HCT116 (cell line): ENCODE results near the gene AOAH. TPM values are rescaled to one million over a fixed set of nuclear protein-coding genes. Genes with fewer than 3 reads are reported as not detected.
A peak's percentile ranks its signal among the peaks of the same experiment; 100 is the strongest.

Source experiments
- ATAC-seq: fragments of 200-7000 bp; cut with Tn5 transposase; 2 replicates; pipeline ENCODE4 v1.9.1; 2020; ENCODE audit warnings: mild to moderate bottlenecking, moderate library complexity
- BruUV-seq: library from RNA; stranded (reverse); fragments of 400-500 nt; replicated peaks from 2 replicates; lab custom pipeline; 2021; lab: Mats Ljungman, UMichigan
- CTCF ChIA-PET: fragments of 300-600 bp; sonication (Branson Sonifier 250); formaldehyde crosslinking; loops from one replicate; lab custom pipeline; 2021; ENCODE audit warnings: antibody characterized with exemption; lab: Charles Lee
- POLR2A ChIA-PET: fragments of 300-600, 350-600 bp; sonication (Branson Sonifier 250); formaldehyde crosslinking; loops from one replicate; lab custom pipeline; 2021; ENCODE audit warnings: antibody characterized with exemption; lab: Charles Lee
- RAD21 ChIA-PET, 2 experiments: fragments of 300-600 bp; sonication (Branson Sonifier 250); formaldehyde crosslinking; loops; one replicate each; lab custom pipeline; 2023; ENCODE audit warnings: low total read pairs in 2 of 2; ENCODE audit not compliant: uncharacterized antibody in 2 of 2, unreplicated experiment in 2 of 2, low non-redundant PET in 1 of 2; lab: Charles Lee
- DNase-seq: peaks from one replicate; pipeline ENCODE4 v3.0.0-alpha.2; 2010; ENCODE audit warnings: low read depth, low spot score
- H2AFZ ChIP-seq: fragments of 200-600 bp; shearing (Covaris generic), sonication (generic); 2 replicates; pipeline ENCODE4 v1.6.1; 2017; ENCODE audit warnings: low read depth, mixed run types, mixed read lengths, antibody characterized with exemption, low read length; ENCODE audit not compliant: poor library complexity, severe bottlenecking
- H3K27ac ChIP-seq: 2 replicates; pipeline ENCODE4 v1.5.1; 2012; ENCODE audit warnings: low read depth, low read length
- H3K27me3 ChIP-seq: fragments of 200-600 bp; sonication (generic); 2 replicates; pipeline ENCODE4 v1.6.1; 2016; ENCODE audit warnings: mixed run types, low read length, mixed read lengths; ENCODE audit not compliant: insufficient read depth
- H3K36me3 ChIP-seq, 2 experiments: fragments of 200-500 bp in 1 of 2; fragments of 200-600 bp in 1 of 2; sonication (Bioruptor generic) in 1 of 2; sonication (generic) in 1 of 2; 2 replicates each; pipeline versions ENCODE4 v1.5.1 to v1.6.1; 2014 to 2016; ENCODE audit warnings: low read length in 2 of 2, inconsistent platforms in 1 of 2, mixed read lengths in 1 of 2, mixed run types in 1 of 2; ENCODE audit not compliant: insufficient read depth in 2 of 2, control insufficient read depth in 1 of 2
- H3K4me1 ChIP-seq, 2 experiments: fragments of 200-600 bp in 1 of 2; sonication (generic) in 1 of 2; 2 replicates each; pipeline versions ENCODE4 v1.5.1 to v1.6.1; 2012 to 2017; ENCODE audit warnings: low read length in 2 of 2, inconsistent platforms in 1 of 2, mild to moderate bottlenecking in 1 of 2, mixed read lengths in 1 of 2, mixed run types in 1 of 2, moderate library complexity in 1 of 2; ENCODE audit not compliant: insufficient read depth in 2 of 2, control insufficient read depth in 1 of 2
- H3K4me2 ChIP-seq: fragments of 200-600 bp; sonication (generic); 2 replicates; pipeline ENCODE4 v1.6.1; 2017; ENCODE audit warnings: mixed run types, low read length, mixed read lengths
- H3K4me3 ChIP-seq, 2 experiments: fragments of 200-600 bp in 1 of 2; sonication (generic) in 1 of 2; replicated peaks in 1 of 2; 2 replicates each; pipeline ENCODE4 v1.5.1; 2011 to 2016; ENCODE audit warnings: low read length in 2 of 2, control low read depth in 1 of 2, low read depth in 1 of 2, mild to moderate bottlenecking in 1 of 2, mixed read lengths in 1 of 2, mixed run types in 1 of 2
- H3K79me2 ChIP-seq: fragments of 200-600 bp; sonication (generic); 2 replicates; pipeline ENCODE4 v1.6.1; 2017; ENCODE audit warnings: mild to moderate bottlenecking, mixed run types, low read length, moderate library complexity, mixed read lengths; ENCODE audit not compliant: insufficient read depth
- H3K9ac ChIP-seq: fragments of 200-600 bp; sonication (generic); 2 replicates; pipeline ENCODE4 v1.6.1; 2016; ENCODE audit warnings: low read length, mixed read lengths
- H3K9me2 ChIP-seq: fragments of 200-600 bp; sonication (generic), shearing (Covaris generic); 2 replicates; pipeline ENCODE4 v1.6.1; 2017; ENCODE audit warnings: mixed run types, mild to moderate bottlenecking, moderate library complexity; ENCODE audit not compliant: insufficient read depth
- H3K9me3 ChIP-seq, 2 experiments: fragments of 200-500 bp in 1 of 2; fragments of 200-600 bp in 1 of 2; sonication (Bioruptor generic) in 1 of 2; sonication (generic) in 1 of 2; 2 replicates each; pipeline ENCODE4 v1.6.1; 2014 to 2017; ENCODE audit warnings: low read length in 2 of 2, mixed read lengths in 2 of 2, inconsistent platforms in 1 of 2, low read depth in 1 of 2, mild to moderate bottlenecking in 1 of 2, mixed run types in 1 of 2, moderate library complexity in 1 of 2; ENCODE audit not compliant: control insufficient read depth in 1 of 2, insufficient read depth in 1 of 2
- H4K20me1 ChIP-seq: fragments of 200-600 bp; sonication (generic), shearing (Covaris generic); 2 replicates; pipeline ENCODE4 v1.6.1; 2017; ENCODE audit warnings: mixed run types, mild to moderate bottlenecking, moderate library complexity; ENCODE audit not compliant: insufficient read depth
- FOSL1 ChIP-seq: IDR thresholded peaks from 2 replicates; pipeline ENCODE4 v1.6.1; 2012; ENCODE audit warnings: low read depth
- POLR2A ChIP-seq: IDR thresholded peaks from 2 replicates; pipeline ENCODE4 v1.7.0; 2011; ENCODE audit warnings: borderline replicate concordance; ENCODE audit not compliant: insufficient read depth, insufficient read length; ENCODE audit errors: extremely low read depth
- POLR2AphosphoS5 ChIP-seq: IDR thresholded peaks from 2 replicates; pipeline ENCODE4 v1.6.1; 2011; ENCODE audit warnings: mild to moderate bottlenecking, low read depth, low read length, moderate library complexity
- RAD21 ChIP-seq: IDR thresholded peaks from 2 replicates; pipeline ENCODE4 v1.6.1; 2012; ENCODE audit warnings: low read depth, mild to moderate bottlenecking
- YY1 ChIP-seq: IDR thresholded peaks from 2 replicates; pipeline ENCODE4 v1.6.1; 2011; ENCODE audit warnings: low read length, low read depth, moderate library complexity, mild to moderate bottlenecking; ENCODE audit not compliant: insufficient replicate concordance; ENCODE audit errors: extremely low read depth
- intact Hi-C: fragments of 100-400 bp; cut with micrococcal nuclease; formaldehyde crosslinking; loops from 2 replicates; pipeline ENCODE4 v1.10.0; 2022
- total RNA-seq: library from RNA; stranded (reverse); gene quantifications from one replicate; pipeline ENCODE4 v1.2.1, GENCODE V29; 2021; ENCODE audit not compliant: unreplicated experiment
- TF ChIP-seq, protein P1 (sequence below), 3 experiments: fragments of 200-600 bp in 1 of 3; sonication (generic) in 1 of 3; IDR thresholded peaks in 2 of 3; conservative IDR thresholded peaks in 1 of 3; 2 replicates each; pipeline ENCODE4 v1.5.1; 2012 to 2017; ENCODE audit warnings: low read depth in 2 of 3, low read length in 2 of 3, antibody characterized with exemption in 1 of 3, borderline replicate concordance in 1 of 3, control low read depth in 1 of 3, mild to moderate bottlenecking in 1 of 3, mixed read lengths in 1 of 3, mixed run types in 1 of 3, moderate library complexity in 1 of 3; ENCODE audit not compliant: insufficient read depth in 1 of 3

AOAH gene
- total RNA-seq, 1 experiment from 2014 or later, result 1.1 TPM

GRCh38 chr7:36670585-36671431, 53.5 kb downstream of the AOAH start:
- H3K9me2 ChIP-seq, result no peaks in the 10 kb centered on the region
- intact Hi-C loops, result loop anchor here (1.0 to 5.0 kb wide), 2 partner anchors 184 to 511 kb away; no protein-coding TSS in a partner anchor
- H3K4me3 ChIP-seq, result no peak overlapping the region
- POLR2A ChIA-PET, result interaction anchor here (0.7 to 1.9 kb wide), 3 partner anchors 10 to 183 kb away, joined by 3 to 5 read pairs (median 5); no protein-coding TSS in a partner anchor
- H3K36me3 ChIP-seq, result no peaks in the 10 kb centered on the region
- no peak overlapping the region for H3K9ac ChIP-seq
- H3K9me3 ChIP-seq, result no peaks in the 10 kb centered on the region
- TF ChIP-seq FOSL1 (no peak), POLR2A (no peak), YY1 (no peak), RAD21 (peak; percentile 84), POLR2AphosphoS5 (no peak)
- TF ChIP-seq, protein P1, sequence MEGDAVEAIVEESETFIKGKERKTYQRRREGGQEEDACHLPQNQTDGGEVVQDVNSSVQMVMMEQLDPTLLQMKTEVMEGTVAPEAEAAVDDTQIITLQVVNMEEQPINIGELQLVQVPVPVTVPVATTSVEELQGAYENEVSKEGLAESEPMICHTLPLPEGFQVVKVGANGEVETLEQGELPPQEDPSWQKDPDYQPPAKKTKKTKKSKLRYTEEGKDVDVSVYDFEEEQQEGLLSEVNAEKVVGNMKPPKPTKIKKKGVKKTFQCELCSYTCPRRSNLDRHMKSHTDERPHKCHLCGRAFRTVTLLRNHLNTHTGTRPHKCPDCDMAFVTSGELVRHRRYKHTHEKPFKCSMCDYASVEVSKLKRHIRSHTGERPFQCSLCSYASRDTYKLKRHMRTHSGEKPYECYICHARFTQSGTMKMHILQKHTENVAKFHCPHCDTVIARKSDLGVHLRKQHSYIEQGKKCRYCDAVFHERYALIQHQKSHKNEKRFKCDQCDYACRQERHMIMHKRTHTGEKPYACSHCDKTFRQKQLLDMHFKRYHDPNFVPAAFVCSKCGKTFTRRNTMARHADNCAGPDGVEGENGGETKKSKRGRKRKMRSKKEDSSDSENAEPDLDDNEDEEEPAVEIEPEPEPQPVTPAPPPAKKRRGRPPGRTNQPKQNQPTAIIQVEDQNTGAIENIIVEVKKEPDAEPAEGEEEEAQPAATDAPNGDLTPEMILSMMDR (IDR thresholded peaks at IDR 0.05 in 2 of 3, conservative IDR thresholded peaks at IDR 0.05 in 1 of 3; ENCODE audit: borderline replicate concordance in 1 of 3, insufficient read depth in 1 of 3, low read depth in 2 of 3, low read length in 2 of 3), result peak; percentile 75 to 96 (median 91)
- TF ChIP-seq, all 23 proteins: peak for 2
- Histone ChIP-seq H3K27ac (no peak overlapping the region), H3K27me3 (no peaks in the 10 kb centered on the region), H4K20me1 (no peaks in the 10 kb centered on the region), H3K4me2 (no peak overlapping the region), H2AFZ (peak overlapping the region; percentile 88), H3K79me2 (no peaks in the 10 kb centered on the region), H3K4me1 (peaks cover 5 to 21% of the 10 kb centered on the region in 2 experiments)
- CTCF ChIA-PET, result interaction anchor here (0.7 to 3.2 kb wide), 24 partner anchors 9 to 528 kb away, joined by 3 to 25 read pairs (median 4); no protein-coding TSS in a partner anchor
- RAD21 ChIA-PET, result interaction anchor here (0.7 to 1.9 kb wide), 5 partner anchors 181 to 511 kb away, joined by 3 to 11 read pairs (median 4); no protein-coding TSS in a partner anchor
- DNase-seq (peak; percentile 60), ATAC-seq (peak; percentile 92)
- BruUV-seq, result no TSS peak
